Measurements from ENCODE around the gene LSM14A. TPM values are rescaled to one million over a fixed set of nuclear protein-coding genes. Genes with fewer than 3 reads are reported as not detected.
"Not testable (repeated sequence)": the region's sequence is repeated elsewhere in the genome, so short reads cannot be mapped to it uniquely, and the experiment has no call there.

The LSM14A gene
- total RNA-seq, 1 experiment from 2014 or later: 199 TPM

DNA sequence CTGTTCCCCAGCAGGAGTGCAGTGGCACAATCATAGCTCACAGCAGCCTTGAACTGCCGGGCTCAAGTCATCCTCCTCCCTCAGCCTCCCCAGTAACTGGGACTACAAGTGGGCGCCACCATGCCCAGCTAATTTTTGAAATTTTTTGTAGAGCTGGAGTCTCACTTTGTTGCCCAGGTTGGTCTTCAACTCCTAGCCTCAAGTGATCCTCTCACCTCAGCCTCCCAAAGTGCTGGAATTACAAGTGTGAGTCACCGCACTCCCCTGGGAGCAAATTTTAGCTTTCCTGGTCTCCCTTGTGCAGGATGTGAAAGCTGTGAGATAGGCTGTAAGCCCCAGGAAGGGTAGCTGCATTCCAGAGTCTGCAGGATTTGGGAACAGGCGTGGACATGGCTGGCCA lies 76.6 kb downstream of the LSM14A start:
- no peaks in the 10 kb centered on the region; a peak in 1 of 5 replicates for H3K9me3 Mint-ChIP-seq
- Histone ChIP-seq H4K20me1 (ENCODE audit: control insufficient read depth, insufficient read depth, insufficient read length) (no peaks in the 10 kb centered on the region), H3K4ac (ENCODE audit: low read depth, low read length) (no peak overlapping the region), H3K56ac (ENCODE audit: insufficient read length, low read depth, low read length) (no peak overlapping the region), H2BK120ac (ENCODE audit: low read depth, low read length, poor library complexity, severe bottlenecking) (no peak overlapping the region), H3K23me2 (ENCODE audit: insufficient read length, low read depth, low read length, poor library complexity, severe bottlenecking) (peaks cover under 1% of the 10 kb centered on the region), H3K4me1 (ENCODE audit: insufficient read depth, low read length) (no peaks in the 10 kb centered on the region), H3K79me2 (ENCODE audit: insufficient read depth, low read length) (no peaks in the 10 kb centered on the region), H2BK5ac (ENCODE audit: insufficient read length, low read length) (no peak overlapping the region), H3K9ac (ENCODE audit: extremely low read depth, insufficient read length, low read length) (no peak overlapping the region), H3K27ac (ENCODE audit: insufficient read length, low read depth, low read length) (no peak overlapping the region), H3K23ac (ENCODE audit: insufficient read length, low read depth, low read length) (no peak overlapping the region), H4K5ac (ENCODE audit: insufficient read length, low read depth, low read length) (no peak overlapping the region), H3K14ac (ENCODE audit: insufficient read depth, low read length) (no peak overlapping the region), H2BK12ac (ENCODE audit: insufficient read length, low read depth, low read length) (no peak overlapping the region), H3K18ac (ENCODE audit: insufficient read length, low read depth, low read length) (no peak overlapping the region), H2AFZ (ENCODE audit: low read length) (no peak overlapping the region), H3T11ph (ENCODE audit: low read length) (no peak overlapping the region), H2AK5ac (ENCODE audit: insufficient read length, low read length) (no peak overlapping the region), H3K27me3 (ENCODE audit: insufficient read depth, low read length) (no peaks in the 10 kb centered on the region), H3K9me3 (ENCODE audit: control insufficient read depth, low read depth, low read length) (no peaks in the 10 kb centered on the region), H2BK15ac (ENCODE audit: low read depth, low read length) (no peak overlapping the region), H3K4me2 (ENCODE audit: insufficient read depth, insufficient read length, low read length) (no peak overlapping the region), H2BK20ac (ENCODE audit: low read depth, low read length, poor library complexity, severe bottlenecking) (no peak overlapping the region), H4K91ac (ENCODE audit: insufficient read length, low read depth, low read length) (no peak overlapping the region), H4K8ac (replicated peaks; ENCODE audit: insufficient read length, low read depth, low read length) (no peak overlapping the region), H3K79me1 (ENCODE audit: insufficient read depth, low read depth, low read length, poor library complexity, severe bottlenecking) (no peaks in the 10 kb centered on the region)
- H3K36me3 Mint-ChIP-seq (ENCODE audit: insufficient read depth in 1 of 3, low read depth in 3 of 3): no peaks in the 10 kb centered on the region
- peak overlapping the region in 1 of 3 experiments; percentile 67; a peak in 1 of 7 replicates for H3K27ac Mint-ChIP-seq
- H3K27me3 Mint-ChIP-seq (ENCODE audit: low read depth): no peaks in the 10 kb centered on the region
- H3K4me1 Mint-ChIP-seq: peaks cover 4 to 16% of the 10 kb centered on the region in 2 experiments; a peak in 3 of 4 replicates
- TF ChIP-seq, protein P1, sequence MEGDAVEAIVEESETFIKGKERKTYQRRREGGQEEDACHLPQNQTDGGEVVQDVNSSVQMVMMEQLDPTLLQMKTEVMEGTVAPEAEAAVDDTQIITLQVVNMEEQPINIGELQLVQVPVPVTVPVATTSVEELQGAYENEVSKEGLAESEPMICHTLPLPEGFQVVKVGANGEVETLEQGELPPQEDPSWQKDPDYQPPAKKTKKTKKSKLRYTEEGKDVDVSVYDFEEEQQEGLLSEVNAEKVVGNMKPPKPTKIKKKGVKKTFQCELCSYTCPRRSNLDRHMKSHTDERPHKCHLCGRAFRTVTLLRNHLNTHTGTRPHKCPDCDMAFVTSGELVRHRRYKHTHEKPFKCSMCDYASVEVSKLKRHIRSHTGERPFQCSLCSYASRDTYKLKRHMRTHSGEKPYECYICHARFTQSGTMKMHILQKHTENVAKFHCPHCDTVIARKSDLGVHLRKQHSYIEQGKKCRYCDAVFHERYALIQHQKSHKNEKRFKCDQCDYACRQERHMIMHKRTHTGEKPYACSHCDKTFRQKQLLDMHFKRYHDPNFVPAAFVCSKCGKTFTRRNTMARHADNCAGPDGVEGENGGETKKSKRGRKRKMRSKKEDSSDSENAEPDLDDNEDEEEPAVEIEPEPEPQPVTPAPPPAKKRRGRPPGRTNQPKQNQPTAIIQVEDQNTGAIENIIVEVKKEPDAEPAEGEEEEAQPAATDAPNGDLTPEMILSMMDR (conservative IDR thresholded peaks at IDR 0.05): no peak
- no peak overlapping the region for H3K4me3 Mint-ChIP-seq
- DNase-seq: no peak
- WGBS (ENCODE audit: extremely low coverage, insufficient read length, low lambda C conversion rate): no CpG with 5 or more reads among the region's 4 CpGs

DNA sequence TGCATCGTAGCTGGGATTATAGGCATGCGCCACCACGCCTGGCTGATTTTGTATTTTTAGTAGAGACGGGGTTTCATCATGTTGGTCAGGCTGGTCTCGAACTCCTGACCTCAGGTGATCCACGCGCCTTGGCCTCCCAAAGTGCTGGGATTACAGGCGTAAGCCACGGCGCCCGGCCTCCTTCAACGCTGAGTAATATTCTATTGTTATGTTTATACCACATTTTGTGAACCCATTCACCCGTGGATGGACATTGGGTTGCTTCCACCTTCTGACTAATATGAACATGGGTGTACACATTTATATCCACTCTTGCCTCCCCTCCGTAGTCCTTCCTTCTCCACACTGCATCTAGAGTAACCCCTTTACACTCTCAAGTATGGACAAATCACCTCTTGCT lies 80.9 kb downstream of the LSM14A start:
- H3K27me3 ChIP-seq (ENCODE audit: insufficient read depth, low read length); H2BK12ac ChIP-seq (ENCODE audit: insufficient read length, low read depth, low read length); H3K9ac ChIP-seq (ENCODE audit: extremely low read depth, insufficient read length, low read length); H3K9me3 Mint-ChIP-seq; H2BK20ac ChIP-seq (ENCODE audit: low read depth, low read length, poor library complexity, severe bottlenecking); H2BK15ac ChIP-seq (ENCODE audit: low read depth, low read length); H2BK120ac ChIP-seq (ENCODE audit: low read depth, low read length, poor library complexity, severe bottlenecking); H4K20me1 ChIP-seq (ENCODE audit: control insufficient read depth, insufficient read depth, insufficient read length); H3K9me3 ChIP-seq (ENCODE audit: control insufficient read depth, low read depth, low read length); H2AFZ ChIP-seq (ENCODE audit: low read length); H2AK5ac ChIP-seq (ENCODE audit: insufficient read length, low read length); H4K5ac ChIP-seq (ENCODE audit: insufficient read length, low read depth, low read length); H4K8ac ChIP-seq (replicated peaks; ENCODE audit: insufficient read length, low read depth, low read length); H4K91ac ChIP-seq (ENCODE audit: insufficient read length, low read depth, low read length); H3K4me1 ChIP-seq (ENCODE audit: insufficient read depth, low read length); H3K27ac ChIP-seq (ENCODE audit: insufficient read length, low read depth, low read length); H3K79me1 ChIP-seq (ENCODE audit: insufficient read depth, low read depth, low read length, poor library complexity, severe bottlenecking); H3K23me2 ChIP-seq (ENCODE audit: insufficient read length, low read depth, low read length, poor library complexity, severe bottlenecking); H3K4me2 ChIP-seq (ENCODE audit: insufficient read depth, insufficient read length, low read length); H3K79me2 ChIP-seq (ENCODE audit: insufficient read depth, low read length); H3K23ac ChIP-seq (ENCODE audit: insufficient read length, low read depth, low read length); H3K36me3 Mint-ChIP-seq (ENCODE audit: insufficient read depth in 1 of 3, low read depth in 3 of 3); H3K4ac ChIP-seq (ENCODE audit: low read depth, low read length); H3K56ac ChIP-seq (ENCODE audit: insufficient read length, low read depth, low read length); H3K14ac ChIP-seq (ENCODE audit: insufficient read depth, low read length); H2BK5ac ChIP-seq (ENCODE audit: insufficient read length, low read length); H3K18ac ChIP-seq (ENCODE audit: insufficient read length, low read depth, low read length); H3K27me3 Mint-ChIP-seq (ENCODE audit: low read depth); H3T11ph ChIP-seq (ENCODE audit: low read length); DNase-seq: not testable (repeated sequence)
- Mint-ChIP-seq H3K4me3 (peak overlapping the region; percentile 82 to 94), H3K27ac (peak overlapping the region in 2 of 3 experiments; percentile 91 to 92; a peak in 1 of 7 replicates), H3K4me1 (peaks cover 13 to 16% of the 10 kb centered on the region in 2 experiments)
- WGBS (ENCODE audit: extremely low coverage, insufficient read length, low lambda C conversion rate): no CpG with 5 or more reads among the region's 14 CpGs

All from H9 (cell line).